Neural cell (in vitro differentiated cells): ENCODE results near the gene FAM174C.

Experiments used
- EP300 ChIP-seq: fragments of 450-650 bp; conservative IDR thresholded peaks from 2 replicates; pipeline ENCODE4 v1.6.1; 2014; ENCODE audit warnings: antibody characterized with exemption, mild to moderate bottlenecking, moderate library complexity; ENCODE audit not compliant: poor library complexity, severe bottlenecking
- EZH2 ChIP-seq: fragments of 200-600, 300-800 bp; shearing (Covaris generic), sonication (generic); IDR thresholded peaks from 2 replicates; pipeline ENCODE4 v1.6.1; 2014; ENCODE audit warnings: antibody characterized with exemption, low read length, borderline replicate concordance, mild to moderate bottlenecking; ENCODE audit not compliant: insufficient read depth, poor library complexity, severe bottlenecking
- MXI1 ChIP-seq: fragments of 450-650 bp; conservative IDR thresholded peaks from 2 replicates; pipeline ENCODE4 v1.6.1; 2014; ENCODE audit warnings: antibody characterized with exemption, mild to moderate bottlenecking; ENCODE audit not compliant: poor library complexity, severe bottlenecking
- POLR2AphosphoS5 ChIP-seq: IDR thresholded peaks from 2 replicates; pipeline ENCODE4 v1.6.1; 2012
- RAD21 ChIP-seq: fragments of 450-650 bp; conservative IDR thresholded peaks from 2 replicates; pipeline ENCODE4 v1.6.1; 2014; ENCODE audit warnings: antibody characterized with exemption, mild to moderate bottlenecking, moderate library complexity
- SMC3 ChIP-seq: fragments of 450-650 bp; conservative IDR thresholded peaks from 2 replicates; pipeline ENCODE4 v1.6.1; 2014; ENCODE audit warnings: antibody characterized with exemption, mild to moderate bottlenecking, moderate library complexity; ENCODE audit not compliant: poor library complexity
- TAF1 ChIP-seq: IDR thresholded peaks from 2 replicates; pipeline ENCODE4 v1.6.1; 2012; ENCODE audit warnings: low read depth
- TF ChIP-seq, protein P1 (sequence below): fragments of 450-650 bp; IDR thresholded peaks from 2 replicates; pipeline ENCODE4 v1.5.1; 2014; ENCODE audit warnings: antibody characterized with exemption, mild to moderate bottlenecking, moderate library complexity; ENCODE audit not compliant: poor library complexity, severe bottlenecking
- TF ChIP-seq, protein P2 (sequence below): IDR thresholded peaks from 2 replicates; pipeline ENCODE4 v1.6.1; 2012; ENCODE audit warnings: borderline replicate concordance

DNA sequence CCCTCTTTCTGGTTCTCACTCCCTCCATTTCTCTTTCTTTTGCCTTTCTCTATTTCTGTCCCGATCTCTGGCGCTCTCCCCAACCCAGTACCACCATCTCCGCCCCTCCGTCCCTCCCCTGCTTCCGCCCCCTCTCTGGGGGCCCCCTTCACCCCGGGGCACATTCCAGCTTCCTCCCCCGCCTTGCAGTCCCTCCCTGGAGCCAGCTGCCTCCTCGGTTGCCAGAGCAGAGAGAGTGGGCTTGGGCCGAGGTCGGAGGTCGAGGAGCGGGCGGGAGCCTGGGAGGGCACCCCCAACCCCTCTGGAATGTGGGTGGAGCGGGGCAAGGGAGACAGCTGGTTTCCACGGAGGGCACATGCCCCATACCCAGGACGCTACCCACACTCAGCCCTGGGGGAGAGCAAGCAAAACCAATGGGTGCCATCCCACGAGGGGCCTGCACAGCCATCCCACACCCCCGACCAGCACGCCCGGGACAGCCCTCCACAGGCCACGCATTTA lies 12.7 kb upstream of the FAM174C start:
- TF ChIP-seq, protein P1, sequence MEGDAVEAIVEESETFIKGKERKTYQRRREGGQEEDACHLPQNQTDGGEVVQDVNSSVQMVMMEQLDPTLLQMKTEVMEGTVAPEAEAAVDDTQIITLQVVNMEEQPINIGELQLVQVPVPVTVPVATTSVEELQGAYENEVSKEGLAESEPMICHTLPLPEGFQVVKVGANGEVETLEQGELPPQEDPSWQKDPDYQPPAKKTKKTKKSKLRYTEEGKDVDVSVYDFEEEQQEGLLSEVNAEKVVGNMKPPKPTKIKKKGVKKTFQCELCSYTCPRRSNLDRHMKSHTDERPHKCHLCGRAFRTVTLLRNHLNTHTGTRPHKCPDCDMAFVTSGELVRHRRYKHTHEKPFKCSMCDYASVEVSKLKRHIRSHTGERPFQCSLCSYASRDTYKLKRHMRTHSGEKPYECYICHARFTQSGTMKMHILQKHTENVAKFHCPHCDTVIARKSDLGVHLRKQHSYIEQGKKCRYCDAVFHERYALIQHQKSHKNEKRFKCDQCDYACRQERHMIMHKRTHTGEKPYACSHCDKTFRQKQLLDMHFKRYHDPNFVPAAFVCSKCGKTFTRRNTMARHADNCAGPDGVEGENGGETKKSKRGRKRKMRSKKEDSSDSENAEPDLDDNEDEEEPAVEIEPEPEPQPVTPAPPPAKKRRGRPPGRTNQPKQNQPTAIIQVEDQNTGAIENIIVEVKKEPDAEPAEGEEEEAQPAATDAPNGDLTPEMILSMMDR, result no peak
- TF ChIP-seq RAD21, result no peak
- TF ChIP-seq, protein P2, sequence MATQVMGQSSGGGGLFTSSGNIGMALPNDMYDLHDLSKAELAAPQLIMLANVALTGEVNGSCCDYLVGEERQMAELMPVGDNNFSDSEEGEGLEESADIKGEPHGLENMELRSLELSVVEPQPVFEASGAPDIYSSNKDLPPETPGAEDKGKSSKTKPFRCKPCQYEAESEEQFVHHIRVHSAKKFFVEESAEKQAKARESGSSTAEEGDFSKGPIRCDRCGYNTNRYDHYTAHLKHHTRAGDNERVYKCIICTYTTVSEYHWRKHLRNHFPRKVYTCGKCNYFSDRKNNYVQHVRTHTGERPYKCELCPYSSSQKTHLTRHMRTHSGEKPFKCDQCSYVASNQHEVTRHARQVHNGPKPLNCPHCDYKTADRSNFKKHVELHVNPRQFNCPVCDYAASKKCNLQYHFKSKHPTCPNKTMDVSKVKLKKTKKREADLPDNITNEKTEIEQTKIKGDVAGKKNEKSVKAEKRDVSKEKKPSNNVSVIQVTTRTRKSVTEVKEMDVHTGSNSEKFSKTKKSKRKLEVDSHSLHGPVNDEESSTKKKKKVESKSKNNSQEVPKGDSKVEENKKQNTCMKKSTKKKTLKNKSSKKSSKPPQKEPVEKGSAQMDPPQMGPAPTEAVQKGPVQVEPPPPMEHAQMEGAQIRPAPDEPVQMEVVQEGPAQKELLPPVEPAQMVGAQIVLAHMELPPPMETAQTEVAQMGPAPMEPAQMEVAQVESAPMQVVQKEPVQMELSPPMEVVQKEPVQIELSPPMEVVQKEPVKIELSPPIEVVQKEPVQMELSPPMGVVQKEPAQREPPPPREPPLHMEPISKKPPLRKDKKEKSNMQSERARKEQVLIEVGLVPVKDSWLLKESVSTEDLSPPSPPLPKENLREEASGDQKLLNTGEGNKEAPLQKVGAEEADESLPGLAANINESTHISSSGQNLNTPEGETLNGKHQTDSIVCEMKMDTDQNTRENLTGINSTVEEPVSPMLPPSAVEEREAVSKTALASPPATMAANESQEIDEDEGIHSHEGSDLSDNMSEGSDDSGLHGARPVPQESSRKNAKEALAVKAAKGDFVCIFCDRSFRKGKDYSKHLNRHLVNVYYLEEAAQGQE, result no peak
- no peak for TF ChIP-seq EP300
- no peak for TF ChIP-seq POLR2AphosphoS5
- TF ChIP-seq TAF1, result no peak
- TF ChIP-seq EZH2, result no peak
- no peak for TF ChIP-seq SMC3
- TF ChIP-seq MXI1, result no peak
